HG03097 (cell line): ENCODE results near the gene EDN1.

Experiments used
- ATAC-seq: cut with Tn5 transposase; IDR thresholded peaks from one replicate; pipeline ENCODE4 v1.9.1; 2021; ENCODE audit not compliant: unreplicated experiment, low FRiP score

The EDN1 gene

DNA sequence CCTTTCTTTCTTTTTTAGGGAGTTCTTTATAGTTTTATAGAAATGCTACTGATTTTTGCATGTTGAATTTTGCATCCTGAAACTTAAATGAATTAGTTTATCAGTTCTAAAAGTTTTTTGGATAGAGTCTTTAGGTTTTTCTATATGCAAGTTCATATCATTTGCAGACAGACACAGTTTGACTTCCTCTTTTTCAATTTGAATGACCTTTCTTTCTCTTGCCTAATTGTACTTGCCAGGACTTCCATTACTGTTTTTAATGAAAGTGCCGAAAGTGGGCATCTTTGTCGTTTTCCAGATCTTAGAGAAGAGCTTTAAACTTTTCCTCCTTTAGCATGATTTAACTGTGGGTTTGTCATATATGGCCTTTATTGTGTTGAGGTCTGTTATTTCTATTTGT is 21.1 kb upstream of the EDN1 start:
- no peak for ATAC-seq

DNA sequence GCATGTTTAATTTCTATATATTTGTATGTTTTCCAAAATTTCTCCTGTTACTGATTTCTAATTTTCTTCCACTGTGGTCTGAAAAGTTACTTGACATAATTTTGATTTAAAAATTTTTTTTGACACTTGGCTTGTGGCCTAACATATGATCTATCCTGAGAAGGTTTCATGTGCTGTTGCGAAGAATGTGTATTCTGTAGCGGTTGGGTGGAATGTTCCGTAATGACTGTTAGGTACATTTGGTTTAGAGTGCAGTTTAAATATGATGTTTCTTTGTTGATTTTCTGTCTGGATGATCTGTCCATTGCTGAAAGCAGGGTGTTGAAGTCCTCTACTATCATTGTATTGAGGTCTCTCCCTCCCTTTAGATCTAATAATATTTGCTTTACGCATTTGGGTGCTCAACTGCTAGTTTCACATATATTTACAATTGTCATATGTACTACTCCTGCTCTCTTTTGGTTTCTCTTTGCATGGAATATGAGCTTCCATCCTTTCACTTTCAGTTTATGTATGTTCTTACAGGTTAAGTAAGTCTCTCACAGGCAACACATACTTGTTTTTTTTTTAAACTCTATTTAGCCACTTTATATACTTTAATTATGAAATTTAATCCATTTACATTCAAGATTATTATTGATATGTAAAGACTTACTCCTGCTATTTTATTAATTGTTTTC is 19.5 kb upstream of the EDN1 start:
- no peak for ATAC-seq

DNA sequence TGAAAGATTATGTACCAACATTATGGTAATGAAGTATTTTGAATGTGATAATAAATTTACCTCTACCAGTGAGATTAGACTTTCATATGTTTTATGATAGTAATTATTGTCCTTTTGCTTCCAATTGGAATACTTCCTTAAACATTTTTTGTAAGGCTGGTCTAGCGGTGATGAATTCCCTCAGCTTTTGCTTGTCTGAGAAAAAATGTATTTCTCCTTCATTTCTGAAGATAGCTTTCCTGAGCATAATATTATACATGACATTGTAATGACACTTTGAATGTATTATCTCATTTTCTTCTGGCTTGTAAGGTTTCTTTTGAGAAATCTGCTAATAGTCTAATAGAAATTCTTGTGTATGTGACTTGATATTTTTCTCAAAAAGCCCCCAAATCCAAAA is 18.6 kb upstream of the EDN1 start:
- ATAC-seq = no peak

DNA sequence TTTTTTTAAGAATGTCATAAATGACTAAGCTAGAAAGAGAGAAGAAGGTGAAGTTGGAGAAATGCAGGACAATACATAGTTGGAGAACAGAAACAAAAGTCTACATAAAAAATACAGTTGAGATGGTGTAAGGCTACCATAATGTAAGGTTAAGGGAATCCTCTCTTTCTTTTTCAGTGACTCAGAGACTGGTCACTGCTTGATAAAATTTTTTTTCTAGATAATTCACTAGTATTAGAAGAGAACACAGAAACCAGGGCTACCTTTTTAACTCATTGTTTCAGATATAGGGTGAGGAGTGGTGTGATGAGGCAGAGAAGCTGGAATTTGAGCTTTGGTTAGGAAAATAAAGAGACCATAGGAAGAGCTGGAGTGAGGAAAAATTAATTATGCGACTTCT is 18.2 kb upstream of the EDN1 start:
- ATAC-seq = no peak

DNA sequence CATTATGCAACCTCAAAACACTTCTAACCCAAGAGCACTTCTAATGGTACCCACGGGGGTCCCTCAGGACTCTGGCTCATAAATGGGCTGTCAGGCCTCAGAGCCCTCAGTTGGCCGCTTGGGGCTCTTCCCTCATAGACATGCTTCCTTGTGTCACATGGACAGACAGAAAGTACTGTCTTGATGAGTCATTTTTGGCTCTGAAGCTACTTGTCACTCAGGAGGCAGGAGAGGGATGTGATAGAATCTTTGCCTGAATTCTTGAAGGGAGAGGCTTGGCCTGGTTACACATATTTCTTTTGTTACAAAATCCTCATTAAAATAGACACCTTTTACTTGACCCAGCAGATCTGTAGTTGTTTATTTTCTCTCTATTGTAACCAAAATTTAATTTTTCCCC is 15.1 kb upstream of the EDN1 start:
- ATAC-seq = no peak

DNA sequence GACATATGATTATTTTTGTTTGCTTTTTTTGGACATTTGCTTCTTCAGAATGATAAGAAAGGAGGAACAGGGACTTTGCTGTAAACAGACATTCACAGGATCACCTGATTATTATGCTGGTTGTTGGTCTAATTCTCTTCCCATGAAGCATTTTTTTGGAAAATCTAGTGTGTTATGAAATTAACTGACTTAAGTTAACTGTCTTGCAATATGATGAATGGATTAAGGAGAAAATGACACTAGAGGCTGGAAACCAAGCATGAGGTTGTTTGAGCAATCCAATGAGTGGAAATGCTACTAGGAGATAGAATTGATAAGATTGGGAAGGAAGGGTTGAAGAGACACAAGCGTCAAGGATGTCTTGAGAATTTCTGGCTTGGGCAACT is 13.2 kb upstream of the EDN1 start:
- ATAC-seq = no peak

DNA sequence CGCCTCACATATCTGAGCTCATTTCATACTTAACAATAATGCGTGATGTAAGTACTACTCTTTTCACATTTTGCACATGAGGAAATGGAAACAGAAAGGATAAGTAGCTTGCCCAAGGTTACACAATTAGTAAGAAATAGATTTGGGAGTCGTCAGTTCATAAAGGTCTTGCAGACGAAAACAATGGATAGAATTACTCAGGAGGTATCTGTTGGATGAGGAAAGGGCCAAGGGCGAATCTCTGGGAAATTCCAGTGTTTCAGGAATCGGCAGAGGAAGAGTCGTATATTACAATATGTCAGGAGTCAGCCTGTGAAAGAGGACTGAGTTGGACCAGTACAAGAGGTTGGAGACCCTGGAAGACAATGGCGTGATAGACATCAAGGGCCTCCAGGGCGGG is 12.8 kb upstream of the EDN1 start:
- ATAC-seq = no peak

DNA sequence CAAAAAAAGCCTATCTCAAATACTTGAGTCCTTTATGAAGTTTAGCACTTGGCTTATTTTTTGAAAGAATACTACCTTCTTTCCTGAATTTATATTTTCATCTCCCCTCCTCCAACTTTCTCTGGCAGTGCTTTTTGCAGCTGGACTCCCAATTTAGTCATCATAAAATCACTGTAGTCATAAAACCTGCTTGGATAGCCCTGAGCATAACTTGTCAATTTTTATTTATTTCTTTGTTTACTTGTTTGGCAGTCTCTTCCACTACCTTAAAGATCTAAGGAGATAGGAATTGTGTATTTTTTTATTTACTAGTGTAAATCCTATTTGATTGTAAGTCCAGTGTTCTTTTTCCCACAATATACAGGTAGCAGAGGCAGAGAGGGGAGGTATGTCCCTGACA is 11.2 kb upstream of the EDN1 start:
- no peak for ATAC-seq

DNA sequence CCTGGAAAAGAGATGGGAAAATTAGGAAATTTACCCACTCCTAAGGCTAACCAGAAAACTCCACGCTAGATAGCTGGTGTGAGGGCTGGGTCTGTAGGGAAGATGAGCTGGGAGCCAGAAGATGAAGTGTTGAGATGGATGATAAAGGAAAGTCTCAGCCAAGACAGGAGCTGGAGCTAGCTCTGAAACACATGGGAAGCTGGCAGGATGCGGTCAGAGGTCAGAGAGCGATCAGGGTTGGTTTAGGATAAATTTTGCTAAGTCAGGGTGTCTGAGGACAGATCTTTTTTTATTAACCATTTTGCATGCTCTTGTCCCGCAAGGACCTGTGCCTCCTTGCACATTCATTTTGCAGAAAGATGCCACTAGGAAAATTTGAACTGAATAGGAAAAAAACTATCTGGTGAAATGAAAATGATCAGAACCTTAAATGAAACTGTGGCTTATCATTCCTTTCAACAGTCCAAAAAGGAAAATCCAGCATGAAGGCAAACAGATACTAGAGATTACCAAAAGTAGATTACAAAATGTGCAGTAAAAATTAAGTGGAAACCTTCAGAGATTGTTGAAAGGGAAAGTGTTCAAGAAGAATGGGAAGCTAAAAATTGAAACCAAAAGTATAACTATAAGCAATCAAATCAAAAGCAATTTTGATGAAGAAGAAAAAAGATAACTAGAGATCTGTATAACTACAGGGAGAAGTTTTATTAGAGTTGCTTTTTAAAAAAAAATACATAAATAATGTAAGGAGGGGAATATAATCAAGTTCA is 10.7 kb upstream of the EDN1 start:
- ATAC-seq = no peak

DNA sequence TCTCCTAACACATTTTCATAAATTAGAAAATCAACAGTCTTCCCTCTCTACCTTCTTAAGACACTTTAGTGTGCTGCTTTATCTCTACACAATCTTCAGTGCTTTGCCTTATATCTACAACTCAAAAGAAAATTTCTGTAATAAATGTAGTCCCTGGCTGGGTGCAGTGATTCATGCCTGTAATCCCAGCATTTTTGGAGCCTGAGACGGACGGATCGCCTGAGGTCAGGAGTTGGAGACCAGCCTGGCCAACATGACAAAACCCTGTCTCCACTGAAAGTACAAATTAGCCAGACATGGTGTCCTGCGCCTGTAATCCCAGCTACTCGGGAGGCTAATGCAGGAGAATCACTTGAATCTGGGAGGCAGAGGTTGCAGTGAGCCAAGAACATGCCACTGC is 9.7 kb upstream of the EDN1 start:
- ATAC-seq = no peak

DNA sequence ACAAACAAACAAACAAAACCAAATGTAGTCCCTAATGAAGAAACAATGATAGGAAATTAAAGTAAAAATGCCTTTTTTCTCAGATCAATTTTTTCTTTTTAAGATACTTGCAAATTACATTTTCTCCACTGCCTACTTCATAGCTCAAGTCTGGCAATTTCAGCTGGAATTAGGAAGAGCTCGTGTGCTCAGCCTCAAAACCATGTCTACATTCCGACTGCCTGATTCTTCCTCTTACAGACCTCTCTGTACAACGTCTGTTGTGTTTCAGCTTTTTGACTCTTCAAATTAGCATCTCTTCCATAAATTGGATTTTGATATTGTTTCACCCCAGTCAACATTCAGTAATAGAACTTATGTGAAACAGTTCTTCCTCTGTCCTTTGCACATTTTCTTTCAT is 9.3 kb upstream of the EDN1 start:
- ATAC-seq = no peak

DNA sequence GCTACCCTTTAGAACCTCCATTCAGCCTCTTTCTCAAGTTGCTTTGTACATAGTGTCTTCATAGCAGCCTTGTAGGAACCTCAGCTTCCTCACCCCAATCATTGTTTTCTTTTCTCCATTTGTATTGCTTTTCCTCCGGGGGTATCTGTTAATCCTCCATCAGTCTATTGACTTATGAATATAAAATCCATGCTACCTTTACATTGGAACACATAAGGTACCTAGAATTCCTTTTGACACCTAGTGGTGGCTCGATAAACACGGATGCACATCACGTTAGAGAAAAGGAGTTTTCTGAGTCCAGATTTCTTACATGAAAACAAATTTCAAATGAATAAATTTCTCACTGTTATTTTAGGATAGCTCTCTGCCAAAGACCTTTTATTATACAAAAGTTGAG is 6.3 kb upstream of the EDN1 start:
- ATAC-seq = no peak

DNA sequence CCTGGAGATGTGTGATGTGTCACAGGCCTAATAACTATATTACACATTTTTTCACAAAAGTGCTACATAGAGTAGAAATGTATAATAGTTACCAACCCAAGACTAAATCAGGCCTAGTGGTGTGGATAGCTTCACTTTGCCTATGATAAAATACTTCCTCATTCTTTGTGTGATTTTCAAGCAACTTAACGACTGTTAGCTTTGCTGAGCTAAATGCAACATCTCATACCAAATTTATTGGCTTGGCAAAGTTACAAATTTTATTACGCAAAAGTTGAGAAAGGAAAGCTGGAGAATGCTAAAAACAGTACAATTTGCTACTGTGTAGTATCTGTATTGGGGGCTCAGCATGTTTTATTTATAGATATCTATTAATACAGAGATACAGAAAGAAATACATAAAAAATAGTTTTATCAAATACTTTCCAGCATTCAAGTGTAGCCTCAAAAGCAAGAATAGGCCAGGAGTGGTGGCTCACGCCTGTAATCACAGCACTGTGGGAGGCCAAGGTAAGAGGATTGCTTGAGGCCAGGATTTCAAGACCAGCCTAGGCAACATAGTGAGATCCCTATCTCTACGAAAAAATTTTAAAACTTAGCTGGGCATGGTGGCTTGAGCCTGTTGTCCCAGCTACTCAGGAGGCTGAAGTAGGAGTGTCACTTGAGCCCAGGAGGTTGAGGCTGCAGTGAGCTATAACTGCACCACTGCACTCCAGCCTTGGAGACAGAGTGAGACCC is 3.6 kb upstream of the EDN1 start:
- no peak for ATAC-seq

DNA sequence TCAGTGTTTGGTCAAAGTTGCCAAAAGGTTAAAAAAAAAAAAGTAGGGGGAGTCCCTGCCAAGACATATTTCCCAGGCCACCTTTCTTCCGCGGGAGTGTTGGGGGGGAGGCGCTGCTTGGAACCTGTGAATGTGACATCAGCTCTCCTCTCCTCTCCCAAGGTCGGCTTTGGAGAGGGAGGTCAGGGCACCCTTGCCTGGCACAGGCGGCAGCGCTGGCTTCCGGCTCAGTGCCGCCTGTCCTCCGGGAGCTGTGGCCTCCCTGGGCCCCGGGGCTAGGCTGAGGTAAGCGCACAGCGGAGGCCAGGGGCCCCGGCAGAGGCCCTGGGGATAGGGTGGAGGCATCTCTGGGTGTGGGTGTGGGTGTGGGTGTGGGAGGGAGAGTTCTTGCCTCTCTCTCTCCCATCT is 1.9 kb upstream of the EDN1 start:
- no peak for ATAC-seq

DNA sequence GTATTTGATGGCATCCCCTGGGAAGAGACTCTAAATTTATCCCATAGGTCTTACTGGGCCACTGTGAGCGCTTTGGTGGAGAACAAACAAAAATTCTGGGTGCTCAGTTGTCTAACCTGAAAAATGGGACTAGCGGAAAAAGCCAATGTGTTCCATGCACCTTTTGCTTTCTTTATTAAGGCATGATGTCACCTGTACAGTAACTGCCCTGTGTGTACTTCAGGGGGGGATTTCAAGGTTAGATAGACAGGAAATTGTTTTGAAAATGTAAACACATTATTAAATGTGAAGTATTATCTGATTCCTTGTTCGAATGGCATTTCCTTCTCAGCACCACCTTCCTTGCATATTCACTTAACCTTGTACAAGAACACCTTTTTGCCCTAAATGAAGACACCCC is 1.2 kb upstream of the EDN1 start:
- no peak for ATAC-seq

DNA sequence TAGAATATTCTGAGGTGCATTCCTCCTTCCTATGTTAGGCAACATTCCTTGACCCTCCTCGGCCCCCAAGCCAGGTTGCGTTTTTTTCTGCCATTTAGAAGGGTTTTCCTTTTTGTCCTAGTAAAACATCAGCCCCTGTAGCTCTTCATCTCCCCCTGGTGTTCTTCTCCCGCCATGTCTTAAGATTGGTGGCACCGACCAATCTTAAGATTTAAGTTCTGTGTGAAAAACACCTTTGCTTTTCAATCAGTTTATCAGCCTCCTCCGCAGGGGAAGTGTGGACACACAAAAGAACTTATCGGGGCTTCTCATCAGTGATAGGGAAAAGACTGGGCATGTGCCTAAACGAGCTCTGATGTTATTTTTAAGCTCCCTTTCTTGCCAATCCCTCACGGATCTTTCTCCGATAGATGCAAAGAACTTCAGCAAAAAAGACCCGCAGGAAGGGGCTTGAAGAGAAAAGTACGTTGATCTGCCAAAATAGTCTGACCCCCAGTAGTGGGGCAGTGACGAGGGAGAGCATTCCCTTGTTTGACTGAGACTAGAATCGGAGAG is 719 bp upstream of the EDN1 start:
- ATAC-seq = no peak

DNA sequence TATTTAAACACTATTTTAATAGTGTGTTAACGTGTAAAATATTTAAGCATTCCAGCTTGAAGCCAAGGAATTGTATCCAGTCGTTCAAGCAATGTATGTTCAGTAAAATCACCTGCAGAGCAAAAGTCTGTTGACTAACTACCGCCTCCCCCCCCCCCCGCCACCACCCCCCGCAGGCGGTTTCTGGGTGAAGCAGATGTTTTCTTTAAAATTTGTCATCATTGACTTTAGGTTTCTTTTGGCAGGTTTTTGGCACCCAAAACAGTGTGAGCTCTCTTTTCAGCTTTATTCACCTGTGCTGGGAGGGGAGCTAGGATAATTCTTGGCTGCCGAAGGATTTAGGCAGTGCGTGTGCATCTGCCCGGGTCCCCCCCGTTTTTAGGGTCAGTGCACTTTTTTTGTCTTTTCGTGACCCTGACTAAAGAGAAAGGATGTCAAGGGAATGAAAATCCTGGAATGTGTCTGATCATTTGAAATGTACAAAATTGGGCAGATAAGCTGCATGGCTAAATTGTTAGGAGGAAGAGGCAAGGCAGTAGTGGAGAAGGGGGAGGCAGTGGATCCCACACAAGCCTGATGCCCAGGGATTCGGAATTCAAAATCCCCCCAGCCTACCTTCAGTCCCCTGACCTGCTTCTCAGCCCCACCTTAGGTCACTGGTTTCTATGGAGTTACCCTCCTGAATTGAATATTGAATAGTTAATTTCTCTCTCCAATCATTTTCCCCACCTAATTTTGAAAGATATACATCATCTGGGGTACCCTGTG is 1.1 kb downstream of the EDN1 start:
- ATAC-seq = no peak

DNA sequence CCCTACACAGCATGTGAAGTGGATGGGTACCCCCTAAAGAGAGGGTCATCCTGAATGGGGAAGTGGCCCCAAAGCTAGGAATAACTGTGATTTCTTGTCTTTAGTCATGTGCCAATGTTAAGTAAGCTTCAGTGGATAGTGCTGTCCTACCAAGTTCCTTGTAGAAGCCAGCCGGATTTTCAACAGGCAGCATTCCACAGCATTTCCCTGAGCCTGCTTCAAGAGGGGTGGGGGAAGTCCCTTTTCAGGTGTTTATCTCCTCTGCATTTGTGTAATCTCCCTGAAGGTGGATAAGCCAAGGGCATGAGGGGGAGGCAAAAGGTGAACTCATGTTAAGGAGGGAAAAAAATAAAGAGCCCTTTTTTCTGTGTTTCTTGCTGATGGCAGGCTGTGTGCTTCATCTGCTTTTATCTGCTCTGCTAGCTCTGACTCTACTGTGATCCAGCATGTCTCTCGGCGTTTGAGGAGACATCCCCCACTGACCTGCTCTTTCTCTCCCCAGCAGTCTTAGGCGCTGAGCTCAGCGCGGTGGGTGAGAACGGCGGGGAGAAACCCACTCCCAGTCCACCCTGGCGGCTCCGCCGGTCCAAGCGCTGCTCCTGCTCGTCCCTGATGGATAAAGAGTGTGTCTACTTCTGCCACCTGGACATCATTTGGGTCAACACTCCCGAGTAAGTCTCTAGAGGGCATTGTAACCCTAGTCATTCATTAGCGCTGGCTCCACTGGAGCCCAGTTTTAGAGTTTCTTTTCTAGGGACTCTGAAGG is 1.9 kb downstream of the EDN1 start:
- no peak for ATAC-seq

DNA sequence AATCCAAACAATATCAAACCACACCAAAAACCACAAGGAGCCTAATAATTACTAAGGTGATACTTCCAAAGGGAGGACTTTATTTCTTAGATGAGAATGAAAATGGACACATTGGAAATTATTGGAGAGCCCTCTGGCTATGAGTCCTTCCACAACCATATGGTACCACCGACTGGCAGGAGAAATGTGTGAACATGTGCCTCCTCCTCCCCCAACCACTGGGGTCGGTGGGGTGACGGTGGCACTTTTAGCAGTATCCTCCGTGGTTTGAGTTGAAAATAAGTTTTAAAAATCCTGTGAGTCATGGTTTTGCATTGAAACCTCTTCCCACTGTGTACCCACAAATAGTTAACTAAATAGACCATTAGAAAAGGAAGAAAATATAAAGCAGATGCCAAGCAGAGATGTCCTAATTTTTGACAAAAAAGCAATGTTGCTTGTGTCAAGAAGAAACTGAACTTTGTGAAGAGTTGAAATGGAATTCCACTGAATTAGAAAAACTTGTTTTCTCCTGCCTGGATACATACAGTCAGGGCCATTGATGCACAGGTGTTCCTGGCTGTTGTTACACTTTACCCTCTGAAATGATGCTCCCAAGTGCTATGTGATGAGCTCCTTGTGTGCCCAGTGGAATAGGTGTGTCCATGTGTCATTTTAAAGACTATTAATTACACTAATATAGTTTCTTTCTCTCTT is 3.2 kb downstream of the EDN1 start:
- ATAC-seq = no peak
